GM19238 (cell line): Measurements from ENCODE around the gene ALX1.
"Not testable (repeated sequence)": the region's sequence is repeated elsewhere in the genome, so short reads cannot be mapped to it uniquely, and the experiment has no call there.

Source experiments
- DNase-seq: peaks from one replicate; pipeline ENCODE4 v3.0.0; 2011; ENCODE audit warnings: low spot score; ENCODE audit not compliant: insufficient read length

Gene ALX1

GRCh38 chr12:85299053-85299452 lies 19.0 kb downstream of the ALX1 start:
- DNase-seq, result no peak

- no peak for DNase-seq
Measured at GRCh38 chr12:85301051-85301450, 21.0 kb downstream of the ALX1 start.

- no peak for DNase-seq
Measured at GRCh38 chr12:85308374-85308773, 28.4 kb downstream of the ALX1 start.

DNA sequence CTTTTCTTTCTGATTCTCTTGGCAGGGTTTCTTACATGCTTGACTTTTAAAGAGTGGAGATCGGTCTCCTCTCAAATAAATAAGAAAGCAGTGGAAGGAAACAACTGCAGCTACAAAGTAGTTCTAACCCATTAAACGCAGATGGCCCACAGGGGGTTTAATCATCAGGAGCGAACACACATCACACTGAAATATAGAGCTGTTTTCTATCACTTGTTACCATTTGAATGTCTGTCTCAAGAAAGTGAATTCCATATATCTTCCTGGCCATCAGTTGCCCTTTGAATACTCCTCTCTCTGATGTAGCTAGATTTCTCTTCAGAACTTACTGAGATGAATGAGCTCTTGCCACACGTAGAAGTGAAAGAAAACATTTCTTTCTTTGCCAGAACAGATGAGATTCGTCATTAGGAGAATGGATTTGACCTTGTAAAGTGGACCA lies 29.1 kb downstream of the ALX1 start:
- DNase-seq, result no peak

DNA sequence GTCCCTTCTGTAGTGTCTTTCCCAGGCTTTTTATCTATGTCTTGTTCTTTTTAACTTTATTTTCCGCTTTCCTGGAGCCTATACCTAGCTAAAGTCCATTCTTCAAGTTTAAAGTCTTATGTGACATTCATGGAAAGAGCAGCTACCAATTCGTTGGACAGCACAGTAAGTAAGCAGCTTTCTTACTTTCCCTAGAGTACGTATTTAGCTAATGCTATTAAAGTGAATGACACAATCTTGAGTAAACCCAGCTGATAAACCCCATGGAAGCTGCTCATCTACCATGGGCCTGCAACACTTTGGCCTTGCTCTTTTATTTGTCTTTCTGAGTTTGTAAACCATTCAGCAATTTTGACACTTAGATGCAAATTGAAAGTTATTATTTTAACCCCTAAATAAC lies 30.0 kb downstream of the ALX1 start:
- DNase-seq, result no peak

DNA sequence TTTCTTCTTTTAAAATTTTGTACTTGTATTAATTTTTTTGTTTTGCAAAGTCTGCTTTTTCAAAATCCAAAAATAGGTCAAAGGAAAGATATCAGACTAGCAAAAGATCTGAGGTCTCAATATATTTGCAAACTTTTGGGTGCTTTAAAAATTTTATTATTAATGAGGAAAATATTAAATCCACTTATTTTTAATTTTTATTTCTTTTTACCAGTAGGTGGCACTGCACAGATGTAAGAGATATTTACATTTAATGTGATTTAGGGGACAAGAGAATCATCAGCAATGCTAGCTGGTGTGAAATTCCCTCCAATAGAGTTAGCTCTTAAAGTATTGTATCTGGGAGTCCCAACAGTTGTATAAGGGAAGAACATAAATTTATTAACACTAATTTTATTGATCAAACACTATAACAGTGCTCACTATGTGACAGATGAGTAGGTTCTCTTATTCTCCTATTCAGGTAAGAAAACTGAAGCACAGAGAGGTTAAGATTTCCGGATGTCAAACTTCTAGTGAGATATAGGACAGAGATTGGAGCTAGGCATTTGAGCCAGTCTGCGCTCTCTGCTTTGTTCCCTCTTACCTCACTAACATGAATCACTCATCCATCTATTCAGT lies 30.5 kb downstream of the ALX1 start:
- DNase-seq, result no peak

DNA sequence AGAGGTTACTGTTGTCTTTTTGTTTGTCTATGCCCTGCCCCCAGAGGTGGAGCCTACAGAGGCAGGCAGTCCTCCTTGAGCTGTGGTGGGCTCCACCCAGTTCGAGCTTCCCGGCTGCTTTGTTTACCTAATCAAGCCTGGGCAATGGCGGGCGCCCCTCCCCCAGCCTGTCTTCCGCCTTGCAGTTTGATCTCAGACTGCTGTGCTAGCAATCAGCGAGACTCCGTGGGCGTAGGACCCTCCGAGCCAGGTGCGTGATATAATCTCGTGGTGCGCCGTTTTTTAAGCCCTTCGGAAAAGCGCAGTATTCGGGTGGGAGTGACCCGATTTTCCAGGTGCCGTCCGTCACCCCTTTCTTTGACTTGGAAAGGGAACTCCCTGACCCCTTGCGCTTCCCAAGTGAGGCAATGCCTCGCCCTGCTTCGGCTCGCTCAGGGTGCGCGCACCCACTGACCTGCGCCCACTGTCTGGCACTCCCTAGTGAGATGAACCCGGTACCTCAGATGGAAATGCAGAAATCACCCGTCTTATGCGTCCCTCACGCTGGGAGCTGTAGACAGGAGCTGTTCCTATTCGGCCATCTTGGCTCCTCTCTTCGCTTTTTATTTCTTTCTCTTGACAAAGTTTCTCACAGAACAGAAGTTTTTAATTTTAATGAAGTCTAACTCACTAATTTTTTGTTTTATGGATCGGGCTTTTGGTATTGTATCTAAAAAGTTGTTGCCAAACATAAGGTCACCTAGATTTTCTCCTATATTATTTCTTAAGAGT lies 38.0 kb downstream of the ALX1 start:
- DNase-seq, result not testable (repeated sequence)

- DNase-seq, result no peak
Measured at GRCh38 chr12:85322715-85323114, 42.7 kb downstream of the ALX1 start.

DNA sequence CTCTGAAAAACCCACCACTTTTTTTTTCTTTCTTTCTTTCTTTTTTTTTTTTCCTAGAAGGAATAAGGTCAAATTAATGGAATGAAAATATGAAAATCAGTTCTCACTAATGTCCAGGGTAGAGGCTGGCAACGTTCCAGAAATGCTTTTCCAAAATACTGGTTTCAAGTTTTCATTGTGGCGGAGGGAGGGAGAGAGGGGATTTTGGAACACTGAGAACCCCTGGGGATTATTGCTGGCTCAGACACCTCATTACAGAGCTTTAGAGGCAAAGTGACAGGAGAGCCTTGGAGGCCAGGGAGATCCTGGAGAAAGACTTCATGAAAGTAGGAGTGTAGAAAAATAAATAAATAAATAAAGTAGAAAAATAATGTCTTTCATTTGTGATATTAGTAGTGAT lies 45.4 kb downstream of the ALX1 start:
- no peak for DNase-seq

DNA sequence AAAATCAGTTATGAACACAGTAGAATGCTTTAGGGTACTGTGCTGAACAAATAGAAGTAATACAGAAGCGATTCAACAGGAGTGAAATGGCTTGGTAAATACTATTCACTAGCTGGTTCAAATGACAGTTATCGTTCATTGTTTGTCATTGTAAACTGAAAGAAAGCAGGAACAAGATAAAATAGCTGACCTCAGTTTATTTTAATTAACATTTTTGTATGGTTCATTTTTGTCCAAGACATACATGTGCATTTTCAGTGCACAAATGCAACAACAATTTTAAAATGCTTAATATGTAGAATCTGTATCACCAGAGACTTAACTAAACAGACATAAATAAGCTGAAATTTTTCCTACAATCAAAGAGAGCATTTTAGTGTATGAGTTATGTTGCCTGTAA lies 49.9 kb downstream of the ALX1 start:
- DNase-seq, result no peak

- no peak for DNase-seq
Measured at GRCh38 chr12:85348779-85349178, 68.8 kb downstream of the ALX1 start.

DNA sequence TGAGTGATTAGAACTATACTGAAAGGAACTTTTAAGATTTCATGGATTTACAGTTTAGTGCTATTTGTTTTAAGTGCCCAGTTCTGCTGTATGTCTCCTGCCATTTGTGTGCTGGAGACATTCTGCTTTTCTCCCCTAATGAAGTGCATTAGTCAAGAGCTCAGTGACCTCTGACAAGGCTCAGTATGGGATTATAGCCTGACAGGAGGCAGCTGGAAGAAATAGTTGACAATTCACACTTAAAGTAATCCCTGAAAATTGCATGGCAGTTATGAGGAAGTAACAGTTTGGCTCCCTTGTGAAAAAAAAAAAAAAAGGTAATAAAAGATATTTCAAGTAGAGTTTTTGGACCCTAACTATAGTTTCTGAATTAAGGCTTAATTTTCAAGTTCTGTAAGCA lies 70.3 kb downstream of the ALX1 start:
- no peak for DNase-seq
